Thyroid gland (tissue), 4 donors: ENCODE results near the gene SPACA6.

Source experiments
- CTCF ChIP-seq, 6 experiments: fragments of 200-600 bp in 3 of 6; fragments of 450-650 bp in 3 of 6; sonication (generic) in 3 of 6; IDR thresholded peaks; one replicate each; pipeline ENCODE4 v1.5.1; 2016 to 2019; ENCODE audit warnings: antibody characterized with exemption in 6 of 6, mild to moderate bottlenecking in 2 of 6, inconsistent platforms in 1 of 6, moderate library complexity in 1 of 6
- POLR2A ChIP-seq, 2 donors: fragments of 450-650 bp; IDR thresholded peaks; one replicate each; pipeline ENCODE4 v1.6.1; 2017; ENCODE audit warnings: antibody characterized with exemption in 2 of 2, mild to moderate bottlenecking in 2 of 2, moderate library complexity in 1 of 2

GRCh38 chr19:51729781-51730180, 36.7 kb downstream of the SPACA6 start:
- TF ChIP-seq CTCF (IDR thresholded peaks at IDR 0.05) (no peak), POLR2A (IDR thresholded peaks at IDR 0.05) (no peak)
